Ecto neural progenitor cell (in vitro differentiated cells): ENCODE data around the gene TBC1D5.

Source experiments
- DNase-seq: peaks from one replicate; pipeline ENCODE4 v3.0.0-alpha.2; 2018; ENCODE audit warnings: low spot score

TBC1D5 gene

GRCh38 chr3:17349093-17349492 lies 393.3 kb downstream of the TBC1D5 start:
- no peak for DNase-seq

DNA sequence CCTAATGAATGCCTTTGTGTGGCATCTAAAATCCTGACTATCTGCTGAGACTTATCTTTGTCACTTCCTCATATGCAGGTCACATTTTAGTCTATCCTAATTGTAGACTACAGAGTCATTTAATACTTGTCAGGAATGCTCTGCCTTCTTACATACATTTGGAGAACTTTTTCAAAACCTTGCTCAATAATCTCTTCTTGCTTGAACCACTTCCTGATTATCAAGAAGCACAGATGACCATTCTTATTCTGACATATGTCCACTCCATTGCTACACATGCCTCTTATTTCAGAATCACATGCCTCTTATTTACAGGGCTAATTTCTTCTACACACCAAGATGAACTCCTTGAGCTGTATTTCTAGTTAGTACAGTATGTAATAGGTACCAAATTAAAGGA lies 400.3 kb downstream of the TBC1D5 start:
- DNase-seq: no peak

GRCh38 chr3:17340693-17341092 lies 401.7 kb downstream of the TBC1D5 start:
- DNase-seq: no peak

GRCh38 chr3:17340261-17340660 lies 402.2 kb downstream of the TBC1D5 start:
- no peak for DNase-seq

GRCh38 chr3:17339132-17339575 lies 403.3 kb downstream of the TBC1D5 start:
- DNase-seq: no peak

DNA sequence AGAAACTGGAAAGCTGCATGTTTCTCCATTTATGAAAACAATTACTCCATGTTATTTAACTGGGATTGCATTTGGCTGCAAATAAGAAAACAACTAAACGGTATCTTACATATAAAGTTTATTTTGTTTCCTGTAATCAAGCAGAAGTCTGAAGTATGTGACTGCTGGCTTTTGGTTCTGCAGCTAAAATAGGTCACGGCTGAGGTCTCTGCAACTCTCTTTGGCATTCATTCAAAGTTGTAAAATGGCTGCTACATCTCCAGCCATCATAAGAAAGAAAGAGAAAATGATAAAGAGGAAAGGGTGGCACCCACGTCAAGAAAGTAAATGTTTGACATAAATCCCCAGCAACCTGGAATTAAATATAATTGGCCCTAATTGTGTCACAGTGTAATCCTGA lies 406.1 kb downstream of the TBC1D5 start:
- DNase-seq: no peak

DNA sequence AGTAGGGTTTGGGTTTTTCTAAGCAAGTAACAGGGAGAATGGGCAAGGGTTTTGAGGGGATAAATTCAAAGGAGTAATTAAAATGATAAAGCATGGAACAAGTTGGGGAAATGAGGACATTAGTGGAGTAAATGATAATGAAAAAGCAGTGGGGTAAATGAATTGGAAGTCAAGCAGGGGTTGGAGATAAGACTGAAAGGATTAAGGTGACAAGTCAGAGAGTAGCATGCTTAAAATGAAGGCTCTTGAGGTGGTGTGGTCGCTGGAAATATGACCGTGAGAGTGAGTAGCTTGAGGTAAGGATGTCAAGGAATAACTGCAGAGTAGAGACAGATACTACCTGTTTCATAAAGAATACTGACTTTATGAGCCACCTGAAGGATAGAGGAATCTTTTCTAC lies 408.5 kb downstream of the TBC1D5 start:
- no peak for DNase-seq

DNA sequence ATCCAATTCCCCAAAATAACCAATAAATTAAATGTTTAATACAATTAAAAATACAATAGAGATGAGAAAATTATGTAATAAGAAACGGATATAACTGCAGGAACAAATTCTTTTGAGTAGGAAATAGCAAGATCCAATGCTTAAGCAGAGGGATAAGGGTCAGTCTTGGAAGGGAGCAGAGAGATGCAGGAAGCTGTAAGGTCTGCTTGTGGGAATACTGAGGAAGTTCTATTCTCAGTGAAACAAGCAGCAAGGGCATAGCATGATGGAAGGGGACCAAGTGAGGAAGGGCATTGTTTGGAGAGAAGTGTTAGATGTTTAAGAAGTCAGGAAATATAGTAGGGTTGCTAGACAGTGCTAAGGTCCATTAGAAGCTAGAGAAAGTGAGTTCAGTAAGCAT lies 409.0 kb downstream of the TBC1D5 start:
- DNase-seq: no peak

- DNase-seq: no peak
Observed at GRCh38 chr3:17330660-17331059, 411.8 kb downstream of the TBC1D5 start.

GRCh38 chr3:17329927-17330326 lies 412.5 kb downstream of the TBC1D5 start:
- no peak for DNase-seq

GRCh38 chr3:17322106-17322793 lies 420.2 kb downstream of the TBC1D5 start:
- DNase-seq: no peak

DNA sequence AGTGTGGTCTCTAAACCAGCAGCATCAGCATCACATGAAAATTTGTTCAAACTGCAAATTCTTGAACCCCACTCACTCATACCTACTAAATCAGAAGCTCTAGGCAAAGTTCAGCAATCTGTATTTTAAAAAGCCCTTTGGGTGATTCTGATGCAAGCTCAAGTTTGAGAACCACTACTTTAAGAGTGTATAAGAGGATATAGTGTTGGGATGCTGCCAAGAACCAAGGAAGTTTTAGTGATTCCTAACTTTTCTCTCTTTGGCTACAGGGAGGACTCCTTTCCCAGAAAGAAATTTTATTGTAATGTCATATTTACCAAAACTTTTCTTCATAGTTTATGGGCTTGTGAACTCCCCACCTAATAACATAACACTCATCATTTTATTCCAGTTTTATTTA lies 422.2 kb downstream of the TBC1D5 start:
- DNase-seq: no peak

GRCh38 chr3:17315897-17316296 lies 426.5 kb downstream of the TBC1D5 start:
- DNase-seq: no peak

- no peak for DNase-seq
Observed at GRCh38 chr3:17314171-17314570, 428.3 kb downstream of the TBC1D5 start.

GRCh38 chr3:17313746-17314145 lies 428.7 kb downstream of the TBC1D5 start:
- DNase-seq: no peak

GRCh38 chr3:17310983-17311382 lies 431.4 kb downstream of the TBC1D5 start:
- DNase-seq: no peak

GRCh38 chr3:17307887-17308286 lies 434.5 kb downstream of the TBC1D5 start:
- DNase-seq: no peak

- no peak for DNase-seq
Observed at GRCh38 chr3:17307482-17307881, 434.9 kb downstream of the TBC1D5 start.

GRCh38 chr3:17304969-17305368 lies 437.5 kb downstream of the TBC1D5 start:
- no peak for DNase-seq

DNA sequence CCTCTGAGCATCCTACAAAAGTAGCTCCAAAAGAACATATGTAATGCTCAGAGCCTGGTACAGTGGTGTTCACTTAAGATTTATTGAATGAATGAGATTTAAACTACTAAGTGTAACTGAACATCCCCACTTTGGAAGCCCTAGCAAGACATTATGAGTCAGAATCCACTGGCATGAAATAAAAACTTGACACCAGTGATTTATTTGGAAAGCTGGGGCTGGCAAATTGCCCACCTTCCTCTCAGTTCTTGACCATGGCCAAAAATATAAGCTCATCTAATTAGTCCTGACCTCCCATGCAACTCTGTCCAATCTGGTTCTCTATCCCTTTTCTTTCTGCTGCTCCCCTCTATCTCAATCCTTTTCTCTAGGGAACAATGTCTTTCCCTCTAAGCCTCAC lies 439.7 kb downstream of the TBC1D5 start:
- DNase-seq: no peak

DNA sequence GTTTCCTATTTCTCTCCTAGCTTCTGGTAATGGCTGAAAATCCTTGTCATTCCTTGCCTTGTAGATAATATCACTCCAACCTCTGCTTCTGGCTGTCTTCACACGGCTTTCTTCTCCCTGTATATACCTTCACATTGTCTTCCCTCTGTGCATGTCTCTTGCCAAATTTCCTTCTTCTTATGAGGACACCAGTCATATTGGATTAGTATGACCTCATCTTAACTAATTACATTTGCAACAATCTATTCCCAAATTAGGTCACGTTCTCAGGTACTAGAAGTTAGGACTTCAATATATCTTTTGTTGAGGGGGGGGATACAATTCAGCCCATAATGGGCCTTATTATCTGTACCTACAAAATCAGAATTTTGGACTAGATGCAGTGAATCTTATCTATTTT lies 440.3 kb downstream of the TBC1D5 start:
- no peak for DNase-seq

DNA sequence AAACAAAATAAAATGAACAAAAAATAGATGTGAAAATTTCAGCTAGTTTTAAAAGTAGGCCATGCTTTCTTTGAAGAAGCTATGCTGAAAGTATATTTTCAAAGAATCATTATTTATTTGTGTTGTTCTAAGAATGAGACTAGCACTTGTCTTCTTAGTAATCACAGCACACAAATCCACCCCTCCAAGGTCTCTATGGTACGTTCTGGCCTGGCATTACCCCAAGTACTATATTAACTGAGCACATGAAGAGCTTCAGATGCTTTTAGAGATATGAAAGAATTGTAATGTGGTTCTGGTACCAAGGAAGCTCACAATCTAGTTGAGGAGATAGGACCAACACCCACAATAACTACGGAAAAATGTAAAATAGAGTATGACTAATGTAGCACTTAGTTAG lies 441.2 kb downstream of the TBC1D5 start:
- DNase-seq: no peak

- no peak for DNase-seq
Observed at GRCh38 chr3:17300441-17300840, 442.0 kb downstream of the TBC1D5 start.

DNA sequence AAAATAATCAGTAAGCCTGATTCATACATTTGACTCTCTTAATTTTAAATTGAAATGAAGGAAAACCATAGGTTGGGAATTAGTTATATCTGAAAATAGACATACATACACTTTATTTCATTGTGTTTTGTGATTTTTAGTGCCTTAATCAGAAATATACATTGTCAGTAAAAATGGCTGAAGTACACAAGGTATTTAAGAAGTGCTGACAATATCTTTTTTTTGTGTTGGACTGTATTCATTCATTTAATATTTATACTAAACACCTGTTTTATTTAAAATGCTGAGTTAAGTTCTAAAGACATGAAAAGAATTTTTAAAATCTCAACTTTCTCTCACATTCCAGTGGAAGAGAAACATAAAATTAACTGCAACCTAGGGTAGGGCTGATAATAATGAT lies 444.4 kb downstream of the TBC1D5 start:
- DNase-seq: no peak

- no peak for DNase-seq
Observed at GRCh38 chr3:17292556-17292955, 449.9 kb downstream of the TBC1D5 start.
